ENCODE measurements around the gene EIF4G3. TPM values are rescaled to one million over a fixed set of nuclear protein-coding genes. Genes with fewer than 3 reads are reported as not detected.
"Not testable (repeated sequence)": the region's sequence is repeated elsewhere in the genome, so short reads cannot be mapped to it uniquely, and the experiment has no call there.

The EIF4G3 gene
- total RNA-seq, 1 donor from 2014 or later = 81.3 TPM

- CTCF ChIA-PET = no interaction called here
- no peaks in the 10 kb centered on the region for H3K4me1 Mint-ChIP-seq
- DNase-seq (no peak), ATAC-seq (ENCODE audit: low read depth) (no peak)
- intact Hi-C loops (cut with micrococcal nuclease) = no loop called here
- no peak for TF ChIP-seq CTCF (IDR thresholded peaks at IDR 0.05)
- H3K27me3 Mint-ChIP-seq = no peaks in the 10 kb centered on the region
- H3K4me3 Mint-ChIP-seq = no peak overlapping the region
- H3K9me3 Mint-ChIP-seq = no peaks in the 10 kb centered on the region
- H3K36me3 Mint-ChIP-seq (ENCODE audit: low read depth) = peaks cover 39% of the 10 kb centered on the region
- POLR2A ChIA-PET = no interaction called here
- H3K27ac Mint-ChIP-seq = no peak overlapping the region
Observed at GRCh38 chr1:20814534-20814871, 362.2 kb downstream of the EIF4G3 start.

GRCh38 chr1:20811916-20812315 is 364.8 kb downstream of the EIF4G3 start:
- H3K4me3 Mint-ChIP-seq = no peak overlapping the region
- H3K27me3 Mint-ChIP-seq = no peaks in the 10 kb centered on the region
- no peaks in the 10 kb centered on the region for H3K9me3 Mint-ChIP-seq
- DNase-seq (no peak), ATAC-seq (ENCODE audit: low read depth) (no peak)
- intact Hi-C loops (cut with micrococcal nuclease) = no loop called here
- peaks cover 28% of the 10 kb centered on the region for H3K36me3 Mint-ChIP-seq (ENCODE audit: low read depth)
- POLR2A ChIA-PET = interaction anchor here (0.7 kb wide), 1 partner anchor 12 kb away, joined by 3 read pairs; no protein-coding TSS in a partner anchor
- H3K4me1 Mint-ChIP-seq = no peaks in the 10 kb centered on the region
- CTCF ChIA-PET = no interaction called here
- TF ChIP-seq CTCF (IDR thresholded peaks at IDR 0.05) = no peak
- no peak overlapping the region for H3K27ac Mint-ChIP-seq

GRCh38 chr1:20793236-20793635 is 383.5 kb downstream of the EIF4G3 start:
- intact Hi-C loops (cut with micrococcal nuclease) = no loop called here
- ATAC-seq (ENCODE audit: low read depth) (no peak), DNase-seq (no peak)
- ChIA-PET POLR2A (no interaction called here), CTCF (no interaction called here)
- TF ChIP-seq CTCF (IDR thresholded peaks at IDR 0.05) = no peak
- peaks cover 2% of the 10 kb centered on the region for H3K4me1 Mint-ChIP-seq
- H3K27me3 Mint-ChIP-seq = no peaks in the 10 kb centered on the region
- no peaks in the 10 kb centered on the region for H3K36me3 Mint-ChIP-seq (ENCODE audit: low read depth)
- no peak overlapping the region for H3K27ac Mint-ChIP-seq
- no peak overlapping the region for H3K4me3 Mint-ChIP-seq
- no peaks in the 10 kb centered on the region for H3K9me3 Mint-ChIP-seq

GRCh38 chr1:20792196-20792595 is 384.5 kb downstream of the EIF4G3 start:
- ATAC-seq (ENCODE audit: low read depth) = no peak
- no peak for TF ChIP-seq CTCF (IDR thresholded peaks at IDR 0.05)
- Mint-ChIP-seq H3K4me3 (no peak overlapping the region), H3K27ac (no peak overlapping the region), H3K9me3 (no peaks in the 10 kb centered on the region), H3K4me1 (peaks cover 10% of the 10 kb centered on the region), H3K36me3 (ENCODE audit: low read depth) (peaks cover 1% of the 10 kb centered on the region), H3K27me3 (no peaks in the 10 kb centered on the region)
- POLR2A ChIA-PET = no interaction called here
- DNase-seq = no peak
- CTCF ChIA-PET = no interaction called here
- intact Hi-C loops (cut with micrococcal nuclease) = no loop called here

- DNase-seq = no peak
- intact Hi-C loops (cut with micrococcal nuclease) = no loop called here
- Mint-ChIP-seq H3K36me3 (ENCODE audit: low read depth) (peaks cover 6% of the 10 kb centered on the region), H3K4me1 (peaks cover 14% of the 10 kb centered on the region), H3K9me3 (no peaks in the 10 kb centered on the region), H3K27ac (no peak overlapping the region), H3K4me3 (no peak overlapping the region), H3K27me3 (no peaks in the 10 kb centered on the region)
- no peak for TF ChIP-seq CTCF (IDR thresholded peaks at IDR 0.05)
- ChIA-PET POLR2A (no interaction called here), CTCF (no interaction called here)
- ATAC-seq (ENCODE audit: low read depth) = no peak
Observed at GRCh38 chr1:20790785-20791184, 385.9 kb downstream of the EIF4G3 start.

GRCh38 chr1:20789598-20789997 is 387.1 kb downstream of the EIF4G3 start:
- DNase-seq; ATAC-seq (ENCODE audit: low read depth); H3K4me3 Mint-ChIP-seq; CTCF ChIA-PET; H3K9me3 Mint-ChIP-seq; H3K27me3 Mint-ChIP-seq; H3K36me3 Mint-ChIP-seq (ENCODE audit: low read depth); H3K27ac Mint-ChIP-seq: not testable (repeated sequence)
- POLR2A ChIA-PET = interaction anchor here (0.6 to 0.7 kb wide), 3 partner anchors 66 to 462 kb away, joined by 3 to 5 read pairs (median 5); no protein-coding TSS in a partner anchor
- intact Hi-C loops (cut with micrococcal nuclease) = loop anchor here (5.0 kb wide), 2 partner anchors 282 to 993 kb away; partner anchors contain the start of genes MUL1 and USP48
- H3K4me1 Mint-ChIP-seq = peaks cover 25% of the 10 kb centered on the region
